GM12878 (cell line): ENCODE data around the gene TRIOBP. TPM values are rescaled to one million over a fixed set of nuclear protein-coding genes. Genes with fewer than 3 reads are reported as not detected.
A peak's percentile ranks its signal among the peaks of the same experiment; 100 is the strongest.

ENCODE experiments used
- CBX3 ChIP-seq: fragments of 200-600 bp; sonication (generic); IDR thresholded peaks from 2 replicates; pipeline ENCODE4 v1.6.1; 2016; ENCODE audit warnings: low read depth, borderline replicate concordance
- GABPA ChIP-seq: IDR thresholded peaks from 2 replicates; pipeline ENCODE4 v1.6.1; 2014; ENCODE audit warnings: antibody characterized with exemption, low read depth, mild to moderate bottlenecking, inconsistent platforms
- IRF4 ChIP-seq: IDR thresholded peaks from 2 replicates; pipeline ENCODE4 v1.6.1; 2011; ENCODE audit warnings: low read depth, low read length
- KDM1A ChIP-seq: fragments of 200-600 bp; sonication (generic); IDR thresholded peaks from 2 replicates; pipeline ENCODE4 v1.6.1; 2016; ENCODE audit warnings: borderline replicate concordance
- NR2C2 ChIP-seq: IDR thresholded peaks from 2 replicates; pipeline ENCODE4 v1.6.1; 2011; ENCODE audit warnings: borderline replicate concordance, low read depth; ENCODE audit not compliant: control insufficient read depth, insufficient read length
- NR2F1 ChIP-seq: fragments of 450-650 bp; conservative IDR thresholded peaks from 2 replicates; pipeline ENCODE4 v1.6.1; 2017; ENCODE audit warnings: mild to moderate bottlenecking
- PAX8 ChIP-seq: fragments of 450-650 bp; IDR thresholded peaks from 2 replicates; pipeline ENCODE4 v1.6.1; 2017; ENCODE audit warnings: mild to moderate bottlenecking, moderate library complexity
- SMARCA5 ChIP-seq: fragments of 450-650 bp; IDR thresholded peaks from 2 replicates; pipeline ENCODE4 v1.6.1; 2017; ENCODE audit warnings: mild to moderate bottlenecking
- SUPT20H ChIP-seq: IDR thresholded peaks from 2 replicates; pipeline ENCODE4 v1.6.1; 2011; ENCODE audit warnings: low read depth, mild to moderate bottlenecking, low read length, moderate library complexity, borderline replicate concordance; ENCODE audit not compliant: control insufficient read depth
- polyA plus RNA-seq, 11 experiments: library from polyadenylated mRNA; depleted of rRNA in 4 of 11; unstranded in 6 of 11; stranded (reverse) in 5 of 11; fragments of >200 nt; fragmentation: Nextera tagmentation in 4 of 11; fragmentation: Illumina TruSeq in 1 of 11; extraction: Ambion mirVana in 4 of 11; extraction: Trizol in 1 of 11; gene quantifications; 1 replicate in 1 of 11; 2 replicates in 10 of 11; pipeline versions ENCODE4 v1.2.1 to v1.2.3, GENCODE V29; 2011 to 2016; ENCODE audit warnings: inconsistent platforms in 2 of 11, missing spikeins in 2 of 11, low read depth in 1 of 11
- total RNA-seq, 4 experiments: library from RNA; depleted of rRNA in 3 of 4; stranded (reverse); fragments of >200 nt in 3 of 4; fragmentation: Illumina TruSeq in 1 of 4; extraction: Trizol in 1 of 4; gene quantifications; 2 replicates each; pipeline versions ENCODE4 v1.2.1 to v1.2.3, GENCODE V29; 2013 to 2021
- TF ChIP-seq, protein P1 (sequence below): IDR thresholded peaks from 2 replicates; pipeline ENCODE4 v1.6.1; 2012; ENCODE audit warnings: low read depth, low read length, improper control_type of control experiment
- TF ChIP-seq, protein P2 (sequence below): fragments of 450-650 bp; IDR thresholded peaks from 2 replicates; pipeline ENCODE4 v1.6.1; 2016; ENCODE audit warnings: mild to moderate bottlenecking

The TRIOBP gene
- total and polyA plus RNA-seq, 10 of the 15 experiments (the other 5 are each of a cell fraction or from before 2014, with no cell fraction given): 0.21 to 23.6 (median 11.9) TPM

DNA sequence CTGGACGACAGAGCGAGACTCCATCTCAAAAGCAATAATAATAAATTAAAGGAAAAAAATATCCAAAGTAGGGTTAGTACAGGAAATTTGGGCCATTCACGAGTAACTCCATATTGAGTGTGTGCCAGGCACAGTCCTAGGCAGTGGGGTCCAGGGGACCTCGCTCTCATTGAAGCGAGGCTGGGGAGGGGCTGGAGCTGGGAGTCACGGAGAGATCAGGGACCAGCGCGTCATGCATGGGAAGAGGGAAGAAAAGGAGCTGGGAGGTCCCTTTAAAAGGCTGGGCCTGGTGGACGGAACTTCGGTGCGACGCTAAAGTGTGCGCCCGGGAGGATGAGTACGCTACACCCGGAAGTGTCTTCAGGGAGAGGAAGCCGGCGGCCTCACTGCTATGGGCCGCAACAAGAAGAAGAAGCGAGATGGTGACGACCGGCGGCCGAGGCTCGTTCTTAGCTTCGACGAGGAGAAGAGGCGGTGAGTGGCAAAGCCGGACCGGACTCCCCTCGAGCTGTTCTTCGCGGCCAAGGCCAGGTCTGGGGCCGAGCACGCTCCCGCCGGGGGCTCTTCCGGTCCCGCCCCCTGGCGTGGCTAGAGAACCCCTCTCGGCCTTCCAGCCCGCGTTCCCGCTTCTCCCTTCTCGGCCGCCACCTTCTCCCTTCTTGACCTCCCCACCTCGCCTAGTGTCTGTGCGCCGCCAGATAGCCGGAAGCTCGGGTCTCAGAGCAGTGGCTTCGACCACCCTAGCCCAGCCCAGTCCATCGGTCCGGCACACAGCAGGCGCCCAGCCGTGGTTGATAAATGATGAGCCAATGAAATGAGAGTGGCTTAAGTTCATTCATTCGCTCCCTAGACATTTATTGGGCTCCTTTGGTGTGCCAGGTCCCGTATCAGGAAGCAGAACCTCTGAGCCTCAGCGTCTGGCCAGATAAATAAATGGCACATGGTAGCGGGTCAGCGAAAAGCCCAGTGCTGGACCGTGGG lies 10.6 kb upstream of the TRIOBP start, which contains the start of gene NOL12 (continued):
- TF ChIP-seq SMARCA5 (peak; percentile 29; the same call in 1 of the 2 replicates), GABPA (peak; percentile 98), NR2F1 (peak; percentile 61; the same call in 1 of the 2 replicates), NR2C2 (no peak), SUPT20H (no peak), IRF4 (peak; percentile 55; the same call in 1 of the 2 replicates), PAX8 (no peak), KDM1A (no peak), CBX3 (no peak)
- TF ChIP-seq, protein P1, sequence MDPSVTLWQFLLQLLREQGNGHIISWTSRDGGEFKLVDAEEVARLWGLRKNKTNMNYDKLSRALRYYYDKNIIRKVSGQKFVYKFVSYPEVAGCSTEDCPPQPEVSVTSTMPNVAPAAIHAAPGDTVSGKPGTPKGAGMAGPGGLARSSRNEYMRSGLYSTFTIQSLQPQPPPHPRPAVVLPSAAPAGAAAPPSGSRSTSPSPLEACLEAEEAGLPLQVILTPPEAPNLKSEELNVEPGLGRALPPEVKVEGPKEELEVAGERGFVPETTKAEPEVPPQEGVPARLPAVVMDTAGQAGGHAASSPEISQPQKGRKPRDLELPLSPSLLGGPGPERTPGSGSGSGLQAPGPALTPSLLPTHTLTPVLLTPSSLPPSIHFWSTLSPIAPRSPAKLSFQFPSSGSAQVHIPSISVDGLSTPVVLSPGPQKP: peak; percentile 90
- TF ChIP-seq, protein P2, sequence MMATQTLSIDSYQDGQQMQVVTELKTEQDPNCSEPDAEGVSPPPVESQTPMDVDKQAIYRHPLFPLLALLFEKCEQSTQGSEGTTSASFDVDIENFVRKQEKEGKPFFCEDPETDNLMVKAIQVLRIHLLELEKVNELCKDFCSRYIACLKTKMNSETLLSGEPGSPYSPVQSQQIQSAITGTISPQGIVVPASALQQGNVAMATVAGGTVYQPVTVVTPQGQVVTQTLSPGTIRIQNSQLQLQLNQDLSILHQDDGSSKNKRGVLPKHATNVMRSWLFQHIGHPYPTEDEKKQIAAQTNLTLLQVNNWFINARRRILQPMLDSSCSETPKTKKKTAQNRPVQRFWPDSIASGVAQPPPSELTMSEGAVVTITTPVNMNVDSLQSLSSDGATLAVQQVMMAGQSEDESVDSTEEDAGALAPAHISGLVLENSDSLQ: peak; percentile 61; the same call in 1 of the 2 replicates
- TF ChIP-seq, all 136 proteins: peak for 65
